ENCODE data around the gene CER1. TPM values are rescaled to one million over a fixed set of nuclear protein-coding genes. Genes with fewer than 3 reads are reported as not detected.

The CER1 gene
- total RNA-seq, 1 donor from 2014 or later, result not detected

GRCh38 chr9:14670718-14671117 lies 51.8 kb downstream of the CER1 start:
- no peak for TF ChIP-seq CTCF (IDR thresholded peaks at IDR 0.05)
- H3K4me3 Mint-ChIP-seq (ENCODE audit: unreplicated experiment), result no peak overlapping the region
- no peak overlapping the region for H3K27ac Mint-ChIP-seq (ENCODE audit: unreplicated experiment)
- peaks cover 14% of the 10 kb centered on the region for H3K36me3 Mint-ChIP-seq (ENCODE audit: unreplicated experiment)
- no peaks in the 10 kb centered on the region for H3K9me3 Mint-ChIP-seq (ENCODE audit: unreplicated experiment)
- H3K4me1 Mint-ChIP-seq (ENCODE audit: unreplicated experiment), result no peaks in the 10 kb centered on the region
- no peaks in the 10 kb centered on the region for H3K27me3 Mint-ChIP-seq (ENCODE audit: unreplicated experiment)
- no peak for DNase-seq (ENCODE audit: extremely low spot score, unreplicated experiment)

Other genes with a start within 250 kb of the CER1 start
- 9.3 and 9.5 TPM in 2 replicates for gene ZDHHC21, start 29.3 kb downstream of the CER1 start, total RNA-seq
- 2.1 and 2.2 TPM in 2 replicates for gene FREM1, start 187.7 kb upstream of the CER1 start, total RNA-seq